ENCODE results near the gene MTUS2.

DNA sequence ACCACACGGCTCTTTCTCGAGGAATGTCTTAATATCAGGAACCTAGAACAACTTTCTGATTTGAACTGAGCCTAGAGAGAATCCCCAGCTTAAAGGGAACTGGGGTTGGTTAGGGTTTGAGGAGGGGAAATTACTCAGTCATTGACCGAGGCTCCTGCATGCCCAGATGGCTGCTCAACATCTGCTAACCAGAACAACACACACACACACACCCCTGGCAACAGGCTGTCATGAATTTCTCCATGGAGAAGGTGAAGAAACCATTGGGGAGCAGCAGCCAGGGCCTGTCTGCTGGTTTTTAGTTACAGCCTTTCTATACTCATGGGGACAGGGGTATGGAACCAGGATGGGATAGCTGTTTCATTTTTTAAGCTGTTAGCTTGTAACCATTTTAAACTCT, 5.2 kb downstream of the MTUS2 start:
- TF ChIP-seq BACH1 (IDR thresholded peaks at IDR 0.05; ENCODE audit: low read length) (no peak), POLR2A (IDR thresholded peaks at IDR 0.05; ENCODE audit: control extremely low read depth in 1 of 2, low read depth in 2 of 2, low read length in 2 of 2) (no peak), POLR2AphosphoS5 (IDR thresholded peaks at IDR 0.05; ENCODE audit: low read depth, low read length) (no peak), TAF7 (optimal IDR thresholded peaks at IDR 0.05; ENCODE audit: borderline replicate concordance, low read depth, low read length) (no peak), SIX5 (IDR thresholded peaks at IDR 0.05; ENCODE audit: low read depth, low read length) (no peak), RAD21 (IDR thresholded peaks at IDR 0.05 in 1 of 2, conservative IDR thresholded peaks at IDR 0.05 in 1 of 2; ENCODE audit: low read depth in 2 of 2, low read length in 2 of 2) (no peak), EP300 (IDR thresholded peaks at IDR 0.05; ENCODE audit: borderline replicate concordance in 1 of 2, low read depth in 2 of 2, low read length in 2 of 2) (no peak), CREB1 (IDR thresholded peaks at IDR 0.05) (no peak)
- TF ChIP-seq, protein P1, sequence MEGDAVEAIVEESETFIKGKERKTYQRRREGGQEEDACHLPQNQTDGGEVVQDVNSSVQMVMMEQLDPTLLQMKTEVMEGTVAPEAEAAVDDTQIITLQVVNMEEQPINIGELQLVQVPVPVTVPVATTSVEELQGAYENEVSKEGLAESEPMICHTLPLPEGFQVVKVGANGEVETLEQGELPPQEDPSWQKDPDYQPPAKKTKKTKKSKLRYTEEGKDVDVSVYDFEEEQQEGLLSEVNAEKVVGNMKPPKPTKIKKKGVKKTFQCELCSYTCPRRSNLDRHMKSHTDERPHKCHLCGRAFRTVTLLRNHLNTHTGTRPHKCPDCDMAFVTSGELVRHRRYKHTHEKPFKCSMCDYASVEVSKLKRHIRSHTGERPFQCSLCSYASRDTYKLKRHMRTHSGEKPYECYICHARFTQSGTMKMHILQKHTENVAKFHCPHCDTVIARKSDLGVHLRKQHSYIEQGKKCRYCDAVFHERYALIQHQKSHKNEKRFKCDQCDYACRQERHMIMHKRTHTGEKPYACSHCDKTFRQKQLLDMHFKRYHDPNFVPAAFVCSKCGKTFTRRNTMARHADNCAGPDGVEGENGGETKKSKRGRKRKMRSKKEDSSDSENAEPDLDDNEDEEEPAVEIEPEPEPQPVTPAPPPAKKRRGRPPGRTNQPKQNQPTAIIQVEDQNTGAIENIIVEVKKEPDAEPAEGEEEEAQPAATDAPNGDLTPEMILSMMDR (IDR thresholded peaks at IDR 0.05; ENCODE audit: control extremely low read depth in 1 of 3, insufficient read depth in 1 of 3, low read depth in 1 of 3, low read length in 3 of 3): no peak
